Astrocyte of the cerebellum (primary cell): ENCODE data around the gene NPDC1.
"Not testable (repeated sequence)": the region's sequence is repeated elsewhere in the genome, so short reads cannot be mapped to it uniquely, and the experiment has no call there.

Source experiments
- DNase-seq: peaks from one replicate; pipeline ENCODE4 v3.0.0-alpha.2; 2011; ENCODE audit warnings: low read depth
- H3K4me3 ChIP-seq: 2 replicates; pipeline ENCODE4 v1.5.1; 2011; ENCODE audit warnings: mild to moderate bottlenecking, low read depth, low read length, moderate library complexity
- CTCF ChIP-seq: IDR thresholded peaks from 2 replicates; pipeline ENCODE4 v1.5.1; 2012; ENCODE audit warnings: low read length, low read depth, moderate library complexity, mild to moderate bottlenecking; ENCODE audit errors: missing control alignments
- in situ Hi-C: cut with HindIII; loops from 2 replicates; pipeline ENCODE4 v1.10.0; 2017; ENCODE audit warnings: low sequenced_read_pairs

The NPDC1 gene

GRCh38 chr9:137034709-137035506 is 11.1 kb downstream of the NPDC1 start:
- peak; percentile 93 for TF ChIP-seq CTCF
- DNase-seq: peak; percentile 63
- no peak overlapping the region for H3K4me3 ChIP-seq
- in situ Hi-C loops: loop anchor here (25.0 kb wide), 1 partner anchor 248 kb away; the partner anchor contains the start of genes CCDC183 and TMEM141

- no peak overlapping the region for H3K4me3 ChIP-seq
- DNase-seq: no peak
- in situ Hi-C loops: loop anchor here (25.0 kb wide), 1 partner anchor 247 kb away; the partner anchor contains the start of genes CCDC183 and TMEM141
- TF ChIP-seq CTCF: no peak
Observed at GRCh38 chr9:137034039-137034708, 11.8 kb downstream of the NPDC1 start.

DNA sequence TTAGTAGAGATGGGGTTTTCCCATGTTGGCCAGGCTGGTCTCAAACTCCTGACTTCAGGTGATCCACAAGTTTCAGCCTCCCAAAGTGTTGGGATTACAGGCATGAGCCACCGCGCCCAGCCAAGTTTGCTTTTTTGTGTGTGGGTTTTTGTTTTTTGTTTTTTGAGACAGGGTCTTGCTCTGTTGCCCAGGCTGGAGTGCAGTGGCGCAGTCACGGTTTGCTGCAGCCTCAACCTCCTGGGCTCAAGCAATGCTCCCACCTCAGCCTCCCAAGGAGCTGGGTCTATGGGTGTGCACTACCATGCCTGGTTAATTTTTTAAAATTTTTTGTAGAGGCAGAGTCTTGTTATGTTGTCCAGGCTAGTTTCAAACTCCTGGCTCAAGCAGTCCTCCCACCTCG is 12.5 kb downstream of the NPDC1 start:
- not testable (repeated sequence) for H3K4me3 ChIP-seq, DNase-seq
- in situ Hi-C loops: loop anchor here (25.0 kb wide), 1 partner anchor 246 kb away; the partner anchor contains the start of genes CCDC183 and TMEM141

DNA sequence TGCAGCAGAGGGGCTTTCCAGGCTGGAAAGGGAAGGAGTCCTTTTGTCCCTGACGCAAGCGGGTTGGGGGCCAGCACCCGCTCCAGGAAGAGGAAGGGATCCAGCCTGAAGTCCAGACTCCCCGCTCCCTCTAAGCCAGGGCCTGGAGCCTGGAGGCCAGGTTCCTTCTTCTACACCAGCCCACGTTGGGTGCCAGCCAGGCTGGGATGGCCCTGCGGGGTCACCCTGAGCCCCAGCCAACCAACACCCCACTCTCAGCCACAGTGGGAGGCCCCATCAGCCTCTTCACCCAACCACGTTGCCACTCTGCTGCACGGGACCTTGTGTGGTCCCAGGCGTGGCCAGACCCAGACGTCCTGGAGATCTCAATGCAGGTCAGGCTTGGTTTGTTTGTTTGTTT is 13.1 kb downstream of the NPDC1 start:
- H3K4me3 ChIP-seq: no peak overlapping the region
- TF ChIP-seq CTCF: no peak

DNA sequence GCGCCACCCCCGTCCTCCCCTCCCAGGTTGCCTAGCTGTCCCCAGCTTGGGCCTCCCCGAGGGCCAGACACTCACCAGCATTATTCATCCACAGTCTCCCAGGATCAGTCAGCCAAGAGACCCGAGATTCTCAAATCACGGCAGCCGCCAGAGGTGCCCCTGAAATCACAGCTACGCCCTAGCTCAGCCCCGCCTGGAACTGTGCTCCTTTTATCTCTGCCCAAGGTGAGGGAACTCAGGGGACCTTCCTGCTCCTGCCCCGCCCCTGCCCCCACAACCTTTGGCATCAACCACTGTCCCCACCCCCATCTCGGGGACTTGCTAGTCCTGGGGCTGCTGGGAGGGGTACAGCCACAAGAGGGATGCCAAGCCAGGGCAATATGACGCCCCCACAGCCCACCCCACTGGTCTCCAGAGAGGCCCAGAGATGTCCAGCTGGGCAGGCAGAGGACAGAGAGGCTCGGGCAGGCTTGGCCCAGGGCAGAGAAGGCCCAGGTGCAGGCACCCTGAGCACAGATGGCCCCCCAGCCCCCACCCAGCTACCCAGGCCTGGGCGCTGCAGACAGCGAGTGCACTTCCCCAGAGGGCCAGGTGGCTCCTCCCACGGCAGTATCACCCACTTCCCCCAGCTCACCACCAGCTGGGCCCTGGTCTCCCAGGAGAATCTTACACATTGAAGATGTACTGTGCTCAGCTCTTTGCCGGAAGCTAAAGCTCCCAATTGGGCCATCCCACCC is 13.9 kb downstream of the NPDC1 start, which contains the start of gene FUT7:
TSS of gene FUT7 (minus strand) at position 185 of the 737 bp plus-strand sequence. CDS start at position 88, 97 bp downstream.
- in situ Hi-C loops: loop anchor here (25.0 kb wide), 1 partner anchor 245 kb away; the partner anchor contains the start of genes CCDC183 and TMEM141
- no peak within 1 kb of the TSS for H3K4me3 ChIP-seq
- TF ChIP-seq CTCF: no peak
- DNase-seq: no peak

More for the DNA sequence above, 13.1 kb downstream of the NPDC1 start:
- no peak for DNase-seq
- in situ Hi-C loops: loop anchor here (25.0 kb wide), 1 partner anchor 246 kb away; the partner anchor contains the start of genes CCDC183 and TMEM141

DNA sequence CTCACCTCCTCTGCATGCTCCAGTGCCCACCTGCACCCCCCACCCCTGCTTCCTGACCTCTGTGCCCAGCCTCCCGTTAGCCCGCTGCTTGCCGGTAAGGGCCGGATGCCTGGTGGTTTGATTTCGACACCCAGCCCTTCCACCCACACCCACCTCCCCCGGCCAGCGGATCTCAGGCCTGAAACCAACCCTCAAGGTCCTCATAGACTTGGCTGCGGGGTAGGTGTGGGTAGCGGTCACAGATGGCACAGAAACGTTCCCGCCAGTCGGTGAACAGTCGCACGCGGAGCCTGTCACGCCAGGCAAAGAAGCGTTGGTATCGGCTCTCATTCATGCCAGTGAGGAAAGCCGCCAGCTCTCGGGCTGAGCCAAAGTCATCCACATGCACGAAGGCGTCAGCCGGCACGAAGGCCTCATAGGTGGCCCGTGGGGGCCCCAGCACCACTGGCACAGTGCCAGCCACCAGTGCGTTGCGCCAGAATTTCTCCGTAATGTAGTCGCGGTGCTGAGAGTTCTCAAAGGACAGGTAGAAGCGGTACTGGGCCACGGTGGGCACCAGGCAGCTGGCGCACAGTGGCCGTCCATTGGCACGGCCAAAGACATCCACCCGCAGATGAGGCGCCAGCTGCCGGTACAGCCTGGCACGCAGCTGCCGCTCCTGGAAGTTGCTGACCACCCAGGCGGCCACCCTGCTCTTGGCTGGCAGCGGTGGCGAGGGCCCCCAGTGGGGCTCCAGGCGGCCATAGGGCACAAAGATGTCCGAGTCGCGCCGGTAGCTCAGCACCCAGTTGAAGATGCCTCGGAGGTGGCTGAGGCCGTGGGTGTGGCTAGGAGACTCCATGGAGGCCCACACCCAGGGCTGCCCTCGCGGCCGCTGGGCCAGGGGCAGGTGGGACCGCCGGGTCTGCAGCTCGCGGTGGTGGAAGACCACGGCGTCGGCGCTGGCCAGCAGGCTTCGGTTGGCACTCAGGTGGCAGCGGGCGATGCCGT is 15.1 kb downstream of the NPDC1 start:
- DNase-seq: no peak
- no peak for TF ChIP-seq CTCF
- in situ Hi-C loops: loop anchor here (25.0 kb wide), 1 partner anchor 244 kb away; the partner anchor contains the start of genes CCDC183 and TMEM141
- no peak overlapping the region for H3K4me3 ChIP-seq
